Stomach (tissue), 4 donors: ENCODE results near the gene FUT8.

ENCODE experiments used
- CTCF ChIP-seq, 7 experiments: fragments of 450-650 bp in 4 of 7; fragments of 200-600 bp in 3 of 7; sonication (generic) in 3 of 7; IDR thresholded peaks; one replicate each; pipeline ENCODE4 v1.5.1; 2016 to 2019; ENCODE audit warnings: antibody characterized with exemption in 7 of 7, control low read depth in 2 of 7, mild to moderate bottlenecking in 1 of 7
- EP300 ChIP-seq: sonication (generic); formaldehyde crosslinking; IDR thresholded peaks from one replicate; pipeline ENCODE4 v1.6.1; 2017; ENCODE audit warnings: antibody characterized with exemption
- POLR2A ChIP-seq, 4 donors: fragments of 450-650 bp; IDR thresholded peaks; one replicate each; pipeline ENCODE4 v1.6.1; 2016; ENCODE audit warnings: antibody characterized with exemption in 4 of 4, control low read depth in 2 of 4, mild to moderate bottlenecking in 1 of 4, moderate library complexity in 1 of 4
- POLR2AphosphoS5 ChIP-seq, 3 donors: sonication (generic); formaldehyde crosslinking; IDR thresholded peaks; one replicate each; pipeline ENCODE4 v1.6.1; 2016; ENCODE audit warnings: antibody characterized with exemption in 3 of 3

GRCh38 chr14:65790172-65790815, 377.8 kb downstream of the FUT8 start:
- TF ChIP-seq CTCF (IDR thresholded peaks at IDR 0.05) (no peak), POLR2AphosphoS5 (IDR thresholded peaks at IDR 0.05) (no peak), POLR2A (IDR thresholded peaks at IDR 0.05) (no peak), EP300 (no peak)
